ENCODE data around the gene UBR4.

- TF ChIP-seq CTCF (IDR thresholded peaks at IDR 0.05) (no peak), POLR2A (IDR thresholded peaks at IDR 0.05) (no peak), POLR2AphosphoS5 (IDR thresholded peaks at IDR 0.05) (no peak)
These were observed 40.4 kb downstream of the UBR4 start for GRCh38 chr1:19169642-19170041.

Measured in transverse colon (tissue), 4 donors.